HUES64 (cell line): Measurements from ENCODE around the gene CALY.

Experiments used
- H3K27ac ChIP-seq: 2 replicates; pipeline ENCODE4 v1.7.0; 2013; ENCODE audit warnings: low read depth, low read length, inconsistent platforms
- H3K27me3 ChIP-seq: 2 replicates; pipeline ENCODE4 v1.6.1; 2013; ENCODE audit warnings: mild to moderate bottlenecking, low read length; ENCODE audit not compliant: insufficient read depth
- H3K36me3 ChIP-seq: 2 replicates; pipeline ENCODE4 v1.6.1; 2013; ENCODE audit warnings: mild to moderate bottlenecking, low read length; ENCODE audit not compliant: insufficient read depth
- H3K4me1 ChIP-seq: 2 replicates; pipeline ENCODE4 v1.6.1; 2013; ENCODE audit warnings: mild to moderate bottlenecking, low read length, moderate library complexity; ENCODE audit not compliant: insufficient read depth
- H3K4me3 ChIP-seq: 2 replicates; pipeline ENCODE4 v1.5.1; 2013; ENCODE audit warnings: mild to moderate bottlenecking, low read length, moderate library complexity
- H3K9ac ChIP-seq: 2 replicates; pipeline ENCODE4 v1.6.1; 2013; ENCODE audit warnings: mild to moderate bottlenecking, low read depth, low read length
- H3K9me3 ChIP-seq: 2 replicates; pipeline ENCODE4 v1.6.1; 2013; ENCODE audit warnings: low read depth, low read length; ENCODE audit not compliant: insufficient read depth
- WGBS: fragments of 150-250, 120-280 bp; methylation state at CpG from one replicate; pipeline ENCODE4 v1.1.7; 2013; ENCODE audit warnings: missing lambda C conversion rate; 5-methylcytosine and 5-hydroxymethylcytosine counted together

The CALY gene

DNA sequence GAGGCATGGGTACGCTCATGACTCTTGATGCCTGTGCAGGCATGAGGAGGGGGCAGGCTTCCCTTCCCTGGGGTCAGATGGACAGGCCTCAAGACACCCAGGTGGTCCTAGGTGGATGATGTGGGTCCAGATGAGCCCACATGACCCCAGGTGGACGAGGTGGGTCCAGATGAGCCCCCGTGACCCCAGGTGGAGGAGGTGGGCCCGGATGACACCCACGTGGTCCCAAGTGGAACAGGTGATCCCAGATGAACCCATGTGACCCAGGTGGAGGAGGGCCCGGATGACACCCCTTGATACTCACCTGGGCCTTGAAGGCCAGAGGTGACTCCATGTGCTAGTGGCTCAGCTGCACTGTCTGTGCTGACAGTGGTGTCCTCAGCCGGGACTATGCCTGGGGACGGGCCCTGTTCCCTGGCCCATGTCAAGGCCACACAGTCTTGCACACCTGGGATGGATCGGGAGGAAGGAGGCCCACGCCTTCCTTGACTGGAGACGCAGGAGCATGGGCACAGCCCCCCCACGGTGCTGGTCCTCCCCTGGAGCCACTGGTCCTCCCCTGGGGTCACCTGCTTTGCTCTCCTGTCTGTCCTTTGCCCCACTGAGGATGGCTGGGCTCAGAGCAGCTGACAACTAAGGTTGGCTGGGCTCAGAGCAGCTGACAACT is 13.7 kb upstream of the CALY start:
- no peak overlapping the region for H3K27ac ChIP-seq
- H3K4me3 ChIP-seq: no peak overlapping the region
- 0 out of 2 replicates have a peak, but pooled peaks cover 1% of the 10 kb centered on the region for H3K36me3 ChIP-seq
- 85% methylated on average over 12 of the region's 12 CpGs for WGBS
- H3K4me1 ChIP-seq: 0 out of 2 replicates have a peak, but pooled peaks cover 5% of the 10 kb centered on the region
- H3K27me3 ChIP-seq: no peaks in the 10 kb centered on the region
- H3K9me3 ChIP-seq: no peaks in the 10 kb centered on the region
- no peak overlapping the region for H3K9ac ChIP-seq

DNA sequence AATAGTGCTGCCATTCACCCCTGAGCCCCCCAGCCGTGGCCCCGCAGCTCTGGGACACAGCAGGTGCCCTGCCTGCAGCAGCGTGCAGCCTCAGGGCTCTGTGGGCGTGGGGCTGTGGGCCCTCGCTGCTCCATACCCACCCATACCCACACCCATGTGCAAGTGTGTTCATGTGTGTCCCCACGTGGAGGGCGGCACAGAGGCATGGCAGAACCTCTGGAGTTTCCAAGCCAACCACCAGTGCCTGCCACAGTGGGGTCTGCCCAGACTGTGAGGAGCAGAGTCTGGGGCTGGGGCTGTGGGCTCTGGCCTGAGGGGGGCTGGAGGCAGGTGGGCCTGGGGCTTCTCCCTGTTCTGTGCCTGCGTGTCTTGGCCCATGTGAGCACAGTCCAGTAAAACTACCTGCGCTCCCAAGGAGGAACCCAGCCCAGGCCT is 12.9 kb upstream of the CALY start:
- Histone ChIP-seq H3K9me3 (no peaks in the 10 kb centered on the region), H3K4me1 (0 out of 2 replicates have a peak, but pooled peaks cover 5% of the 10 kb centered on the region), H3K27ac (no peak overlapping the region), H3K9ac (no peak overlapping the region), H3K27me3 (no peaks in the 10 kb centered on the region), H3K4me3 (no peak overlapping the region), H3K36me3 (no peaks in the 10 kb centered on the region)
- 86% methylated on average over 9 of the region's 9 CpGs for WGBS

DNA sequence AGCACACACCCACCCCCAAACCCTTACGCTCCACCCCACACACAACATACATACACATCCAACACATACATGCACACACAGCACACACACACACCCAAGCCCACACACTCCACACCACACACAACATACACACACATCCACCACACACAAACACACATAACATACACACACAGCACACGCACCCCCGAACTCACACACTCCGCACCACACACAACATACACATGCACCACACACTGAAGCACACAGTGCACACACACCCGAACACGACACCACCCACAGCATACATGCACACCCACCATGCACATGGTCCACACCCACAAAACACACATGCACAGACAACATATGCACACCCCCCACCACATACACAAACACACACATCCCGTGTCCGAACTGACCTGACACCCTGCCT is 12.5 kb upstream of the CALY start:
- 93% methylated on average over 8 of the region's 8 CpGs for WGBS
- H3K27me3 ChIP-seq: no peaks in the 10 kb centered on the region
- no peaks in the 10 kb centered on the region for H3K36me3 ChIP-seq
- H3K9ac ChIP-seq: no peak overlapping the region
- no peaks in the 10 kb centered on the region for H3K9me3 ChIP-seq
- no peak overlapping the region for H3K4me3 ChIP-seq
- no peak overlapping the region for H3K27ac ChIP-seq
- 0 out of 2 replicates have a peak, but pooled peaks cover 5% of the 10 kb centered on the region for H3K4me1 ChIP-seq

DNA sequence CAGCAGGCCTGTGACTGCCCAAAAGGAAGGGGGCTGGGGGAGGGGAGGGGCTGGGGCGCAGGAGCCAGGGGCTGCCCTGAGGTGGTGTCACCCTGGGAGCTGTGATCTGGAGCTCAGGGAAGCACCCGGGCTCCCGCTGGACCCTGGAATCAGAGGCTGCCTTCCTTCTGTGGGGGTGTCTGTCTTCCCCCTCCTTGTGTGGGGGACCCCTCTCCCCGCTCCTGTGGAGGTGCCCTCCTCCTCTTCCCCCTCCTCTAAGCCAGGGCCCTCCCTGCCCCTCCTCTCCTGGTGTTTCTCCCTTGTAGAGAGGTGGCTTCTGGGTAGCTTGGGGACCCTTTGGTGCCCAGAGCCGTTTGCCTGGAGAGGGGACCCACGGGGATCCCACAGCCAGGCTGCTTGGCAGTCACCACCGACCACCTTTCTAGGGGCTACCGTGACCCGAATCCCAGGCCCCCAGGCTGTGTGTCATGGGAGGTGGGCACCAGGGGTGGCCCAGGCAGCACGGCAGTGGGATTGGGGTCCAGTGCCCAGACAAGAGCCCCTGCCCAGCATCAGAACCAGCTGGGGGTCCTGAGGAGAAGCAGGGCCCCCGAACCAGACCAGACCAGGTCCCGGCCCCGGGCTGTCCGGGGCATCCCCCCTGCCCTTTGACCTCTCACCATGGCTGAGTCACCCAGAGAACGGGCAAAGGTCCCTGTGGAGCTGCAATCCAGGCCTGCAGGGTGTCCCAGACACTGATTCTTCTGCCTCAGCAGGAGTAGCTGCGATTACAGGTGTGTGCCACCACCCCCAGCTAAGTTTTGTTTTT is 11.2 kb upstream of the CALY start:
- Histone ChIP-seq H3K9me3 (no peaks in the 10 kb centered on the region), H3K36me3 (no peaks in the 10 kb centered on the region), H3K27ac (no peak overlapping the region), H3K27me3 (no peaks in the 10 kb centered on the region), H3K9ac (no peak overlapping the region), H3K4me1 (0 out of 2 replicates have a peak, but pooled peaks cover 5% of the 10 kb centered on the region), H3K4me3 (no peak overlapping the region)
- WGBS: 88% methylated on average over 16 of the region's 16 CpGs

DNA sequence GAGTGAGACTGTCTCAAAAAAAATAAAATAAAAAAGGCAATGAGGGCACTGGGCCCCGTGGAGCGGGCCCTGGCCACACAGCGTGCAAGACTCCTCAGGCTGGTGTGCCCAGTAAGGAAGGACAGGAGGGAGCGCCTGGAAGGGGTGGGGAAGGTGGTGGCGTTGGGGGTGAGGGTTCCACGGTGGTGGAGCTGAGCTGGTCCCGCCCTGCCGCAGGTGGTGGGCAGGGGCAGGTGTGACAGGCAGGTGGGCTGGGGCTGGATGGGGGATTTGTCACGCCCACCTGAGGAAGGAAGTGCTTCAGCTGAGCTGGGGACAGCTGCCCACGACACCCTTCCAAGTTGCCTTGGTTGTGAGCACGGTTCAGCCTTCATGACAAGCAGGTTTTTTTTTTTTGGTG is 9.7 kb upstream of the CALY start:
- H3K9ac ChIP-seq: no peak overlapping the region
- H3K9me3 ChIP-seq: no peaks in the 10 kb centered on the region
- 73% methylated on average over 11 of the region's 11 CpGs for WGBS
- no peak overlapping the region for H3K4me3 ChIP-seq
- H3K27me3 ChIP-seq: no peaks in the 10 kb centered on the region
- H3K4me1 ChIP-seq: 0 out of 2 replicates have a peak, but pooled peaks cover 5% of the 10 kb centered on the region
- H3K27ac ChIP-seq: no peak overlapping the region
- no peaks in the 10 kb centered on the region for H3K36me3 ChIP-seq

DNA sequence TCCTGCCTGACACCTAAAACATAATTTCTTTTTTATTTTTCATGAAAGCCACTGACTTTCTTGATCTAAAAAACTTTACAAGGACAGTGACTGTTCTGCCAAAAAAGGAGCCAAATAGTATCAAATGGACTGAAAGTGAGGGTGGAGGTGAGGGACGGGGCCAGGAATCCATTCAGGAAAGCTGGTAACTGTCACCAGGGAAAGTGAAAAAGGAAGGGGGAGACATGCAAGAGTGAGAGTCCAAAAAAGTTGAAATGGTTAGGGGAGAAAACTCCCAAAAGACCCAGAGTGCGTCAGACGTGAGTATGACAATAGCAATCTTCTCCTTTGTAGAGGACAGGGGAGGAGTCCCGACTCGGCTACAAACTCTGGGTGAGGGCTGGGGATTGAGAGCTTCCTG is 7.5 kb upstream of the CALY start:
- H3K27me3 ChIP-seq: peaks cover 2% of the 10 kb centered on the region; the same call in 1 of the 2 replicates
- H3K4me1 ChIP-seq: 0 out of 2 replicates have a peak, but pooled peaks cover 5% of the 10 kb centered on the region
- H3K36me3 ChIP-seq: no peaks in the 10 kb centered on the region
- H3K9me3 ChIP-seq: no peaks in the 10 kb centered on the region
- H3K27ac ChIP-seq: no peak overlapping the region
- no peak overlapping the region for H3K4me3 ChIP-seq
- 82% methylated on average over 5 of the region's 5 CpGs for WGBS
- H3K9ac ChIP-seq: no peak overlapping the region

DNA sequence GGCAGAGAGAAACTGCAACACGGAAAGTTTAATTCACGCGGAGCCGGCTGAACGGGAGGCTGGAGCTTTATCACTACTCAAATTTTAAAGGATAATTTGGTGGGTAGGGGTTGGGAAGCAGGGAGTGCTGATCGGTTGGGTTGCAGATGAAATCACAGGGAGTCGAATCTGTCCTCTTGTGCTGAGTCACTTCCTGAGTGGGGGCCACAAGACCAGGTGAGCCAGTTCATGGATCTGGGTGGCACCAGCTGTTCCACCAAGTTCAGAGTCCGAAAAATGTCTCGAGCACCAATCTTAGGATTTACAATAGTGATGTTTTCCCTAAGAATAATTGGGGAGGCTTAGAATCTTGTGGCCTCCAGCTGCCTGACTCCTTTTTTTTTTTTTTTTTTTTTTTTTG is 6.9 kb upstream of the CALY start:
- Histone ChIP-seq H3K9ac (no peak overlapping the region), H3K4me3 (no peak overlapping the region)
- 83% methylated on average over 9 of the region's 9 CpGs for WGBS

DNA sequence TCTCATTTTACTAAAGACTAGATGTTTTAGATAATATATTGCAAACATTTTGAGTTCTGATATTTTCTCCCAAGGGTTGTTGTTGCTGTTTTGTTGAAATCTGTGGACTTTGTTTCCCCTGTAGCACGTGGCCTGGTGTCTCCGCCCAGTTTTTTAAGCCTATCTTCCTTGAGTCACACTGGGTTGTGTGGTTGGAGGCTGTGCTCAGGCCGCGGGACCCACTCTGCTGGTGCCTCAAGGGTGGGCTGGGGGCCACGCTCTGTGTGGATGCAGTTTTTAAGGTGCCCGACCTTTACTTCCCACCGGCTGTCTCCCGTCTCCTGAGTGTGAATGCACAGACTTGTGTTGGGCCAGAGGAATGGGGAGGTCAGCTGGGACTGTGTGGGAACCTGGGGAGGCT is 6.2 kb upstream of the CALY start:
- Histone ChIP-seq H3K27ac (no peak overlapping the region), H3K36me3 (no peaks in the 10 kb centered on the region), H3K27me3 (peaks cover 5% of the 10 kb centered on the region), H3K9me3 (no peaks in the 10 kb centered on the region), H3K9ac (no peak overlapping the region), H3K4me3 (no peak overlapping the region), H3K4me1 (0 out of 2 replicates have a peak, but pooled peaks cover 5% of the 10 kb centered on the region)
- 86% methylated on average over 8 of the region's 8 CpGs for WGBS

More for the DNA sequence above, 6.9 kb upstream of the CALY start:
- Histone ChIP-seq H3K36me3 (no peaks in the 10 kb centered on the region), H3K9me3 (no peaks in the 10 kb centered on the region), H3K27ac (no peak overlapping the region), H3K27me3 (peaks cover 2% of the 10 kb centered on the region; the same call in 1 of the 2 replicates), H3K4me1 (0 out of 2 replicates have a peak, but pooled peaks cover 5% of the 10 kb centered on the region)

DNA sequence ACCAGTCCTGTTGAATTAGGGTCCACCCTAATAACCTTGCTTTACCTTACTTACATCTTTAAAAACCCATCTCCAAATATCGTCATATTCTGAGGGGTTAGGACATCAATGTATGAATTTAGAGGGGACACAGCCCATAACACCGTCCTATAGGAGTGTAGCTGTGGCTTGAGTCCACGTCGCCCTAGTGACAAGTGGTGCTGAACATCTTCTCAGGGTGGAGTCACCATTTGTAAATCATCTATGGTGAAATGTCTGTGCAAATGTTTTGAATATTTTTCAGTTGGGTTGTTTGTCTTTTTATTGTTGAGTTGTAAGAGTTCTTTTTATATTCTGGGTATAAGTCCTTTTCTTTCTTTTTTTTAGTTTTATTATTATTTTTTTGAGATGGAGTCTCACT is 5.3 kb upstream of the CALY start:
- H3K36me3 ChIP-seq: no peaks in the 10 kb centered on the region
- H3K4me1 ChIP-seq: 0 out of 2 replicates have a peak, but pooled peaks cover under 1% of the 10 kb centered on the region
- no peak overlapping the region for H3K27ac ChIP-seq
- H3K4me3 ChIP-seq: no peak overlapping the region
- no peak overlapping the region for H3K9ac ChIP-seq
- no peaks in the 10 kb centered on the region for H3K9me3 ChIP-seq
- H3K27me3 ChIP-seq: peaks cover 14% of the 10 kb centered on the region
- WGBS: 90% methylated on average over 4 of the region's 4 CpGs

DNA sequence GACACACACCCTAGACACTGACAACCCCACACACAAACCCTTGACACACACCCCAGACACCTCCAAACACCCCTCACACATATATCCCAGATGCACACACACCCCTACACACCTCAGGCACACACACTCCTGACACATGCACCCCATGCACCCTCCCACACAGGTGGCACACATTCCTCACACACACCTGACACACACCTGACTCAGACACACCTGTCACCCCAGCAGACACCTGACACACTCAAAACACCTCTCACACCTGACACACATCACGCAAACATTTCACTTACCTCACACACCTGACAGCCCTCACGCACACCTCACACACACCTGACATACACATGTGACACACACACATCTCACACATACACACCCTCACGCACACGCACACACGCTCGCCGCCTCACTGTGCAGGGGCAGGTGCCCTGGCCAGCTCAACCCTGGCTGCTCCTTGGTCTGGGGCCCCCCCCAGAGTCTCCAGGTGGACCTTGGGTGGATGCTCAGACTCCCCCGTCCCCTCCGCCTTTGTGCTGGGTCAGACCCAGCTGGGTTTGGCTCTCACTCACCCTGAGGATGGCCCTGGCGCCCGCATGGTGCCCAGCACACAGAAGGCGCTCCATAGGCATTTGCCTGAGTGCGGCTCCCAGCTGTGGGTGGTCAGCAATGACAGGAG is 3.1 kb upstream of the CALY start:
- Histone ChIP-seq H3K36me3 (no peaks in the 10 kb centered on the region), H3K9ac (no peak overlapping the region), H3K4me3 (no peak overlapping the region), H3K27me3 (peaks cover 36% of the 10 kb centered on the region), H3K9me3 (no peaks in the 10 kb centered on the region), H3K4me1 (no peaks in the 10 kb centered on the region), H3K27ac (no peak overlapping the region)
- 91% methylated on average over 13 of the region's 13 CpGs for WGBS
